ENCODE results near the gene PRSS33.

Gene PRSS33

GRCh38 chr16:2827374-2827791 lies 40.0 kb upstream of the PRSS33 start:
- CTCF ChIA-PET, result no interaction called here
- POLR2A ChIA-PET, result interaction anchor here (0.6 kb wide), 1 partner anchor 146 kb away, joined by 3 read pairs; no protein-coding TSS in a partner anchor

GRCh38 chr16:2826591-2827373 lies 39.4 kb upstream of the PRSS33 start:
- CTCF ChIA-PET, result no interaction called here
- POLR2A ChIA-PET, result no interaction called here
- no peak for TF ChIP-seq ARNT (IDR thresholded peaks at IDR 0.05)
- TF ChIP-seq CTBP1 (IDR thresholded peaks at IDR 0.05; ENCODE audit: borderline replicate concordance), result no peak
- TF ChIP-seq SP1 (IDR thresholded peaks at IDR 0.05), result no peak
- no peak for TF ChIP-seq FOXM1 (IDR thresholded peaks at IDR 0.05; ENCODE audit: borderline replicate concordance)
- no peak for TF ChIP-seq PKNOX1 (IDR thresholded peaks at IDR 0.05)
- TF ChIP-seq L3MBTL2 (conservative IDR thresholded peaks at IDR 0.05), result no peak
- TF ChIP-seq ELF4 (IDR thresholded peaks at IDR 0.05), result no peak
- no peak for TF ChIP-seq LEF1 (IDR thresholded peaks at IDR 0.05; ENCODE audit: borderline replicate concordance)
- TF ChIP-seq FOXK2 (IDR thresholded peaks at IDR 0.05), result no peak
- TF ChIP-seq HDGF (IDR thresholded peaks at IDR 0.05; ENCODE audit: borderline replicate concordance), result no peak
- no peak for TF ChIP-seq SUZ12 (IDR thresholded peaks at IDR 0.05)
- no peak for TF ChIP-seq BHLHE40 (IDR thresholded peaks at IDR 0.05; ENCODE audit: borderline replicate concordance)
- no peak for TF ChIP-seq NFRKB (IDR thresholded peaks at IDR 0.05)
- no peak for TF ChIP-seq FOXA1 (IDR thresholded peaks at IDR 0.05)
- no peak for TF ChIP-seq TARDBP (IDR thresholded peaks at IDR 0.05)
- TF ChIP-seq ZNF384 (IDR thresholded peaks at IDR 0.05), result no peak
- DNase-seq (ENCODE audit: extremely low spot score), result no peak

More at GRCh38 chr16:2827374-2827791, 40.0 kb upstream of the PRSS33 start:
- DNase-seq (ENCODE audit: extremely low spot score), result no peak
- no peak for TF ChIP-seq HDGF (IDR thresholded peaks at IDR 0.05; ENCODE audit: borderline replicate concordance)
- TF ChIP-seq LEF1 (IDR thresholded peaks at IDR 0.05; ENCODE audit: borderline replicate concordance), result no peak
- TF ChIP-seq SUZ12 (IDR thresholded peaks at IDR 0.05), result no peak
- TF ChIP-seq NFRKB (IDR thresholded peaks at IDR 0.05), result no peak
- no peak for TF ChIP-seq SP1 (IDR thresholded peaks at IDR 0.05)
- TF ChIP-seq FOXK2 (IDR thresholded peaks at IDR 0.05), result no peak
- no peak for TF ChIP-seq ARNT (IDR thresholded peaks at IDR 0.05)
- no peak for TF ChIP-seq BHLHE40 (IDR thresholded peaks at IDR 0.05; ENCODE audit: borderline replicate concordance)
- TF ChIP-seq PKNOX1 (IDR thresholded peaks at IDR 0.05), result no peak
- no peak for TF ChIP-seq L3MBTL2 (conservative IDR thresholded peaks at IDR 0.05)
- no peak for TF ChIP-seq TARDBP (IDR thresholded peaks at IDR 0.05)
- no peak for TF ChIP-seq FOXM1 (IDR thresholded peaks at IDR 0.05; ENCODE audit: borderline replicate concordance)
- no peak for TF ChIP-seq FOXA1 (IDR thresholded peaks at IDR 0.05)
- no peak for TF ChIP-seq CTBP1 (IDR thresholded peaks at IDR 0.05; ENCODE audit: borderline replicate concordance)
- TF ChIP-seq ELF4 (IDR thresholded peaks at IDR 0.05), result no peak
- no peak for TF ChIP-seq ZNF384 (IDR thresholded peaks at IDR 0.05)

GRCh38 chr16:2825906-2826305 lies 38.5 kb upstream of the PRSS33 start:
- POLR2A ChIA-PET, result no interaction called here
- TF ChIP-seq FOXA1 (IDR thresholded peaks at IDR 0.05) (no peak), LEF1 (IDR thresholded peaks at IDR 0.05; ENCODE audit: borderline replicate concordance) (no peak), SUZ12 (IDR thresholded peaks at IDR 0.05) (no peak), ZNF384 (IDR thresholded peaks at IDR 0.05) (no peak), L3MBTL2 (conservative IDR thresholded peaks at IDR 0.05) (no peak), FOXM1 (IDR thresholded peaks at IDR 0.05; ENCODE audit: borderline replicate concordance) (no peak), PKNOX1 (IDR thresholded peaks at IDR 0.05) (no peak), ARNT (IDR thresholded peaks at IDR 0.05) (no peak)
- CTCF ChIA-PET, result no interaction called here
- DNase-seq (ENCODE audit: extremely low spot score), result no peak

- TF ChIP-seq SP1 (IDR thresholded peaks at IDR 0.05) (no peak), FOXA1 (IDR thresholded peaks at IDR 0.05) (no peak), TARDBP (IDR thresholded peaks at IDR 0.05) (no peak), FOXK2 (IDR thresholded peaks at IDR 0.05) (no peak), ARNT (IDR thresholded peaks at IDR 0.05) (no peak), BHLHE40 (IDR thresholded peaks at IDR 0.05; ENCODE audit: borderline replicate concordance) (no peak), FOXM1 (IDR thresholded peaks at IDR 0.05; ENCODE audit: borderline replicate concordance) (no peak), ELF4 (IDR thresholded peaks at IDR 0.05) (no peak), NFRKB (IDR thresholded peaks at IDR 0.05) (no peak), LEF1 (IDR thresholded peaks at IDR 0.05; ENCODE audit: borderline replicate concordance) (no peak)
- ChIA-PET POLR2A (no interaction called here), CTCF (no interaction called here)
- no peak for DNase-seq (ENCODE audit: extremely low spot score)
Measured at GRCh38 chr16:2825049-2825742, 37.8 kb upstream of the PRSS33 start.

GRCh38 chr16:2824626-2825025 lies 37.3 kb upstream of the PRSS33 start:
- TF ChIP-seq LEF1 (IDR thresholded peaks at IDR 0.05; ENCODE audit: borderline replicate concordance), result no peak
- TF ChIP-seq HDGF (IDR thresholded peaks at IDR 0.05; ENCODE audit: borderline replicate concordance), result no peak
- TF ChIP-seq SP1 (IDR thresholded peaks at IDR 0.05), result no peak
- TF ChIP-seq TARDBP (IDR thresholded peaks at IDR 0.05), result no peak
- no peak for TF ChIP-seq SUZ12 (IDR thresholded peaks at IDR 0.05)
- no peak for TF ChIP-seq ARNT (IDR thresholded peaks at IDR 0.05)
- TF ChIP-seq ELF4 (IDR thresholded peaks at IDR 0.05), result no peak
- TF ChIP-seq FOXK2 (IDR thresholded peaks at IDR 0.05), result no peak
- TF ChIP-seq FOXA1 (IDR thresholded peaks at IDR 0.05), result no peak
- CTCF ChIA-PET, result no interaction called here
- DNase-seq (ENCODE audit: extremely low spot score), result no peak
- POLR2A ChIA-PET, result no interaction called here
